GM19324 (cell line): ENCODE measurements around the gene ACSF3.

ENCODE experiments used
- ATAC-seq: cut with Tn5 transposase; IDR thresholded peaks from one replicate; pipeline ENCODE4 v1.9.1; 2021; ENCODE audit warnings: mild to moderate bottlenecking, moderate library complexity; ENCODE audit not compliant: unreplicated experiment, low FRiP score

The ACSF3 gene

DNA sequence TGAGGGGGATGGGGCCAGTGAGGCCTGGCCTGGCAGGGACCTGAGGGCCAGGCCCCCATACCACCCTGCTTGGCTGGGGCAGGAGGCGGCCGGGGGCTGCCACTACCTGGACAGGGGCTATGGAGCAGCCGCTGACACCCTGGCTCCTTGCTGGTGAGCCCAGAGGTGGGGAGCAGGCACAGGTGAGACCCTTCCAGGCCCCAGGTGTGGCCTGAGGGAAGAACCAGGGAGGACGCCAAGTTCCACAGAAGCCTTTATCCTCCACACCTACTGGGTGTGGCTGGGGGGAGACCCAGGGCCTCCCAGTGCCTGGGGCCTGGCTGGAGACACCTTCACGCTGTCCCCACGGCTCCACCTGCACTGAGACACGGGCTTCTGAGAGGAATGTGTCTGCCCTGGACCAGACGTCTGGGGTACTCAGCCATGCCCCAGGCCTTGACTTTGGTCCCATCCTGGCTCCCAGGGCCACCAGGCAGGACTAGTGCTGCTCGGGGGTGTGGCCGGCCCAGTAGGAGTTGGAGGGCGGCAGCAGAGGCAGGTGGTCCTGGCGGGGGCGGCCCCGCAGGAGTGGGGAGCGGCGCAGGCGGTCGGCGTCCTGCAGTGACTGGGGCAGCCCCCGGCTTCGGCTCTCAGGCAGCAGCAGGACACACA is 102.0 kb downstream of the ACSF3 start:
- no peak for ATAC-seq

- no peak for ATAC-seq
Observed at GRCh38 chr16:89197033-89197632, 103.5 kb downstream of the ACSF3 start.

DNA sequence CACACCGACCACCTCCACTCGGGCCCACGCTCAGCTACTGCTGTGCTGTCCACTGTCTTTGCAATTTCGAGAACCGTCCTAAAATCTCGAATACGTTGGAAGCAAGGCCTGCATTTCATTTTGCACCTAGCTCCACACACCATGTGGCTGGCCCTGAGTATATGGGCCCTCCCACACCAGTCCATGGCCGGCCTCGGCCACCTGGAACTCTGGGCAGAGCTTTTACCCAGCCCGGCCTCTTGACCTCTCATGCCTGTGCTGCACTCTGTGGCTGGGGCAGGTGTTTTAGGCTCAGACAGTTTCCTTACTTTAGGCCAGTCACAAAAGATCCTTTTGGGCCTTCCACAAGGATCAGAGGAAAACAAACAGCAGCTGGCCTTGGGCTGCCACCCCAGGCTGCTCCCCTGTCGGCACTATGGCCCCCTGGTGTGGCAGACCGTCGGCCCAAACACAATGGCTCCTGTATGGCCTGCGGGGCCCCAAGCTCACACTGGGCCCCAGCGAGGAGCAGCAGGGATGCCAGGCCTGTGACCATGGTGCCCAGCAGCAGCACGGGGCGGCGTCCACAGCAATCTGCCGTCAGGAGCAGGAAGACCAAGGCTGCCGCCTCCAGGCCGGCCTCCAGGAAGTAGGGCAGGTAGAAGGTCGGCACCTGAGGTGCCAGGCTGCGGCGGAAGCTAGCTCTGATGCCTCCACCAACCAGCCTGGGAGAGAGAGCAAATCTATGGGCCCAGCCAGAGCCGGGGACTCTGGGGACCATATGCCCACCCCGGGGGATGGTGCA is 104.2 kb downstream of the ACSF3 start:
- ATAC-seq: no peak

DNA sequence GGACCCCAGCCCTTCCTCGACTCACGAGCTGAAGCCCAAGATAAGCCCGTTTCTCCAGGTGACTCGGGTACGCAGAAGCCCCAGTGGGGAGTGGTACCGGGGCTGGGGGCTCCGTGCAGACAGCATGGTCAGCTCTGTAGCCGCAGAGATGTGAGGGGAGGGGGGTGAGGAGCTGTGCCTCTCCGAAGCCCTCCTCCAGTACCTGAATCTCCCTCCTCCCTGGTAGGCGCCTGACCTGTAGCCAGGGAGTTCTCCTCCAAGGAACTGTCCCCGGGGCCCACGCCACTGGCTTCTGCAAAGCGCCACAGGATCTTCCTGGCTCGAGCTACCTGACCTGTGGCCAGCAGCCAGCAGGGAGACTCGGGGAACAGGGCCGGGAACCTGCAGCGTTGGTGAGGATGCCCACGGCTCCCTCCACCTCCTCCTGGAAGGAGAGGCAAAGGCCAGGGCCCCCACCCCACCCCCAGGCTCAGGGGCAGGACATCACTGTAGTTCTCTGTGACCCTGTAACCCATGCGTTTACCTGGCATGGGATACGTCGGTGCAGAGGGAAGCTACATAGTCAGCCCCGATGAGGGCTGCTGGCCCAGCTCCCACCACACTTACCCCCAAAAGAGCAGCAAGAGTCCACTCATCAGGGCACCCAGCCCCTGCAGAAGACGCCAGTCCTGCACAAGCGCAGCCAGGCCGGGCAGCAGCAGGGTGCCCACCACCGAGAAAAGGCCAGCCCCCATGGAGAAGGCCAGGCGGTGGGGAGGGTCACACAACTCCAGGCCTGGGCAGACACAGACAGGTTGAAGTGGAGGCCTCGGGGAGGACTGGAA is 105.0 kb downstream of the ACSF3 start:
- ATAC-seq: no peak

DNA sequence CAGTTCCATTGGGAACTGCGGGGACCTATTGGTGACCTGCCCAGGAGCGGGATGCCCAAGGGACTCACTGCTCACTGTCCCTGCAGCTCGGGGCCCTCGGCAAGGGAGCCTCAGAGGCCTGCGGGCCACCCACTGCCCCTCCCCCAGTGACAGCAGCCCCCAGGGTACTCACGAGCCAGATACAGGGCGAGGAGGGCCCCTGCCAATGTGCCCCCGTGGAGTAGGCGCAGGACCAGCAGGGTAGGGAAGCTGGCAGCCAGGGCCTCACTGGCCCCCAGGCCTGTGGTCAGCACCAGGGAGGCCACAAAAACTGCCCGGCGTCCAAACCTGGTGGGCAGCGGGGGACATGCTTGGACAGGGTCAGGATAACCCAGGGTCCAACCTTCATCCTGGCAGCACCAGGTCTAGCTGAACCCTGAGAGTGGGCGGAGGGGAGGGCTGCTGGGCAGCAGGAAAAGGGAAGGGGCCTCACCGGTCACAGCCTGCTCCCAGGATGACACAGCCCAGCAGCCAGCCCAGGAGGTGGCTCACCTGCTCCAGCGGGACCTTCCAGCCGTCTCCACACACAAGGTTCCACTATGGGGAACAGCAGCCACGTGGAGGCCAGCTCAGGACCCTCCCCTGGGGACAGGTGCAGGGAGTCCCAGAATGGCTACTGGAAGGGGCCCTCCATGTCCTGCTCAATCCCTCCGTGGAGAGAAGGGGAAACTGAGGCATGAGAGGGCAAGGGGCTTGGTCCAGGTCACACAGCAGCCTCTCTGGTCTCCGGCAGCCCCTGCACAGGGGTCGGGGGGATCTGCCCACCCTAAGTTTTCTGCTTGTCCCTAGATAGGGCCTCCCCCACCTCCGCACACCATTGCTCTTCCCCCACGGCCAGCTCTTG is 105.8 kb downstream of the ACSF3 start:
- no peak for ATAC-seq

DNA sequence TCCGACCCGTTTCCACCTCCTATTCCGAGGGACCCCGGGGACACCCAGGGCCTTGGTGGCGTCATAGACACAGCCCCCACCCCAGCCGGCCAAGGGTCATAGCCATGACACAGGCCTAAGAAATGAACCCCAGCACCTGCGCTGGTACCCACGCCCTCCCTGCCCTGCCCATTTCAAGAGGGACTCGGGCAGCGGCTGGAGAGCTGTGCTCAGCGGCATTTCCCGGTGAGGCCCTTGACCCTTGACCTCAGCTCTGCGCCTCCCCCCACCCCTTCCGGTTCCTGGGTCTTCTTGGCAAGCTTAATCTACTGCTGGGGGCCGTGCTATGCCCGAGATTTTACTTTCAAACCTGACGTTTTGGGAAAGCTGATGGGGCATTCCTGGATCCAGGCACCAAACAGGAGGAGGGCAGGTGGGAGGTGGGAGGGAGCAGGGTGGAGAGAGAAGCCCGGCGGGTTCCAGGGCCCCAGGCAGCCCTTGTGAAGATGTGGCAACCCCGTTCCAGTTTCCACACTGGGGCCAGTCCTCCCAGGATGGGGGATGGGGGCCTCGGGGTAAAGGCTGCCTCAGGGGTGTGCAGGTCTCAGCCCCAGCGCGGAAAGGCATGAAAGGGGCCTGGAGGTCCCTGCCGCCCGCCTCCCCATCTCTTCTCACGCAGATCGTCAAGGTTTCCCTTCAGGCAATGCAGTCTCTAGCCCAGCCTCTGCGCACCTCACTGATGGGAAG is 106.6 kb downstream of the ACSF3 start, which contains the start of gene SLC22A31:
Gene SLC22A31, minus strand, starts transcription at position 414 of the 726 bp plus-strand sequence. Its CDS starts 36 bp downstream, at position 378.
- no peak for ATAC-seq

- no peak for ATAC-seq
Observed at GRCh38 chr16:89200850-89201411, 107.3 kb downstream of the ACSF3 start.

DNA sequence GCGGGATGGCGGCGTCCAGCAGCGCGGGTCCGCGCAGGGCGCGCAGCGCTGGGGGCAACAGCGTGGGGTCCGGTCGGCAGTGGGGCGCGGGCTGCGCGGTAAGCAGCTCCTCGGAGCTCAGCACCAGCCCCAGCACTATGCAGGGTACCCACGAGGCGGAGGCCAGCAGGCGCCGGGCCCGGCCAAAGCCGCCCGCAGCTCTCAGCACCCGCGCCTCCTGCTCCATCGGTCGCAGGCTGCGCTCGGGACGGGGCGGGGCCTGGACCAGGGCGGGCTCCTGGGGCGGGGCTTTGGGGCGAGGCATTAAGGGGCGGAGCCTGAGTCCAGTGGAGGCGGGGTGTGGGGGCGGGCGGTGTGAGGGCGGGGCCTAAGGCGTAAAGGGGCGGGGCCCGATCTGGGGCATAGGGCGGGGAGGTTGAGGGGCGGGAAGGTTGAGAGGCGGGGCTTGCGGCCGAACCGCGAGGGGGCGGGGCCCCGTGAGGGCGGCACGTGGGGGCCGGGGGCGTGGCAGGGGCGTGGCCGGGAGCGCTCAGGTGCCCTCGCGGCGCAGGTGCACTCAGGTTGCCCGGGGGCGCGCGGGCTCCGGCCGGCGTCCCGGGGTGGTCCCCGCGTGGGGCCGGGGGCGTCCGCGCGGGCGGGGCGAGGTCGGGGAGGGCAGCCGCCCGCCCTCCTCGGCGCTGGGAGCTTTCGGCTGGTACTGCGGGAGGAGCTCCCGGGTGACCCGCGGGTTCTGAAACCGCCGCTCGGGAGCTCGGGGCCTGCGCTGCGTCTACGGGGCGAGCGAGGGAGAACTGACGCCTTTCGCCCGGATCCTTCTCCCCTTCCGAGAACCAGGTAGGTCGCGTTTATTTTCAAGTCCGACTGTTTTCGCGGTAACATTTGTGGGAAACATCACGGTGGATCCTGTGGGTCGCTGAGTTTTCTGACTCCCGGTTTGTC is 108.1 kb downstream of the ACSF3 start:
- ATAC-seq: no peak

- no peak for ATAC-seq
Observed at GRCh38 chr16:89202422-89203215, 109.0 kb downstream of the ACSF3 start.
